HEK293 (cell line): Measurements from ENCODE around the gene CRY1.

Source experiments
- EGR2 ChIP-seq: fragments of 450-650 bp; formaldehyde crosslinking; IDR thresholded peaks from 2 replicates; pipeline ENCODE4 v1.5.1; 2016; ENCODE audit warnings: low read depth, missing biosample characterization, missing genetic modification characterization
- KLF8 ChIP-seq: fragments of 450-650 bp; formaldehyde crosslinking; IDR thresholded peaks from 2 replicates; pipeline ENCODE4 v1.5.1; 2016; ENCODE audit warnings: missing biosample characterization, missing genetic modification characterization
- PRDM2 ChIP-seq: fragments of 450-650 bp; formaldehyde crosslinking; IDR thresholded peaks from 2 replicates; pipeline ENCODE4 v1.5.1; 2016; ENCODE audit warnings: missing biosample characterization, missing genetic modification characterization, borderline replicate concordance
- PRDM4 ChIP-seq: fragments of 450-650 bp; formaldehyde crosslinking; IDR thresholded peaks from 2 replicates; pipeline ENCODE4 v1.5.1; 2017; ENCODE audit warnings: missing biosample characterization, missing genetic modification characterization
- SP7 ChIP-seq: fragments of 450-650 bp; formaldehyde crosslinking; IDR thresholded peaks from 2 replicates; pipeline ENCODE4 v1.5.1; 2016; ENCODE audit warnings: missing biosample characterization, missing genetic modification characterization
- ZNF19 ChIP-seq: fragments of 450-650 bp; formaldehyde crosslinking; IDR thresholded peaks from 2 replicates; pipeline ENCODE4; 2016; ENCODE audit warnings: missing biosample characterization, missing genetic modification characterization, low read depth
- ZNF266 ChIP-seq: fragments of 450-650 bp; formaldehyde crosslinking; IDR thresholded peaks from 2 replicates; pipeline ENCODE4 v1.5.1; 2016; ENCODE audit warnings: missing biosample characterization, missing genetic modification characterization, low read depth
- ZNF280D ChIP-seq: fragments of 450-650 bp; formaldehyde crosslinking; IDR thresholded peaks from 2 replicates; pipeline ENCODE4 v1.5.1; 2016; ENCODE audit warnings: missing biosample characterization, missing genetic modification characterization
- ZNF501 ChIP-seq: fragments of 450-650 bp; formaldehyde crosslinking; IDR thresholded peaks from 2 replicates; pipeline ENCODE4 v1.5.1; 2016; ENCODE audit warnings: missing biosample characterization, missing genetic modification characterization
- ZNF549 ChIP-seq: fragments of 450-650 bp; IDR thresholded peaks from 2 replicates; pipeline ENCODE4 v1.5.1; 2018; ENCODE audit warnings: missing biosample characterization, missing genetic modification characterization, mild to moderate bottlenecking, inconsistent platforms, moderate library complexity
- ZNF571 ChIP-seq: fragments of 450-650 bp; formaldehyde crosslinking; IDR thresholded peaks from 2 replicates; pipeline ENCODE4 v1.5.0; 2017; ENCODE audit warnings: missing biosample characterization, missing genetic modification characterization
- ZNF600 ChIP-seq: fragments of 450-650 bp; formaldehyde crosslinking; IDR thresholded peaks from 2 replicates; pipeline ENCODE4 v1.5.1; 2016; ENCODE audit warnings: missing biosample characterization, missing genetic modification characterization
- ZNF610 ChIP-seq: fragments of 450-650 bp; formaldehyde crosslinking; IDR thresholded peaks from 2 replicates; pipeline ENCODE4 v1.5.1; 2016; ENCODE audit warnings: missing biosample characterization, missing genetic modification characterization, borderline replicate concordance
- ZNF660 ChIP-seq: fragments of 450-650 bp; IDR thresholded peaks from 2 replicates; pipeline ENCODE4 v1.5.1; 2018; ENCODE audit warnings: missing biosample characterization, mild to moderate bottlenecking, missing genetic modification characterization
- ZNF777 ChIP-seq: fragments of 450-650 bp; formaldehyde crosslinking; IDR thresholded peaks from 2 replicates; pipeline ENCODE4 v1.5.1; 2017; ENCODE audit warnings: missing biosample characterization, missing genetic modification characterization, borderline replicate concordance
- TF ChIP-seq, protein P1 (sequence below): fragments of 450-650 bp; formaldehyde crosslinking; IDR thresholded peaks from 2 replicates; pipeline ENCODE4 v1.5.1; 2016; ENCODE audit warnings: missing biosample characterization, missing genetic modification characterization, borderline replicate concordance
- TF ChIP-seq, protein P2 (sequence below): fragments of 450-650 bp; formaldehyde crosslinking; IDR thresholded peaks from 2 replicates; pipeline ENCODE4 v1.5.1; 2016; ENCODE audit warnings: missing biosample characterization, missing genetic modification characterization
- TF ChIP-seq, protein P3 (sequence below): fragments of 450-650 bp; formaldehyde crosslinking; IDR thresholded peaks from 2 replicates; pipeline ENCODE4 v1.5.1; 2017; ENCODE audit warnings: missing biosample characterization, missing genetic modification characterization

Gene CRY1

GRCh38 chr12:107091989-107092641 is 1.2 kb downstream of the CRY1 start (continued):
- TF ChIP-seq ZNF266 (tag by site-specific recombination), result no peak
- TF ChIP-seq KLF8 (tag by site-specific recombination), result no peak
- no peak for TF ChIP-seq PRDM2 (tag by site-specific recombination)
- no peak for TF ChIP-seq ZNF501
- peak; percentile 14; the same call in 1 of the 2 replicates for TF ChIP-seq SP7
- TF ChIP-seq, protein P1, sequence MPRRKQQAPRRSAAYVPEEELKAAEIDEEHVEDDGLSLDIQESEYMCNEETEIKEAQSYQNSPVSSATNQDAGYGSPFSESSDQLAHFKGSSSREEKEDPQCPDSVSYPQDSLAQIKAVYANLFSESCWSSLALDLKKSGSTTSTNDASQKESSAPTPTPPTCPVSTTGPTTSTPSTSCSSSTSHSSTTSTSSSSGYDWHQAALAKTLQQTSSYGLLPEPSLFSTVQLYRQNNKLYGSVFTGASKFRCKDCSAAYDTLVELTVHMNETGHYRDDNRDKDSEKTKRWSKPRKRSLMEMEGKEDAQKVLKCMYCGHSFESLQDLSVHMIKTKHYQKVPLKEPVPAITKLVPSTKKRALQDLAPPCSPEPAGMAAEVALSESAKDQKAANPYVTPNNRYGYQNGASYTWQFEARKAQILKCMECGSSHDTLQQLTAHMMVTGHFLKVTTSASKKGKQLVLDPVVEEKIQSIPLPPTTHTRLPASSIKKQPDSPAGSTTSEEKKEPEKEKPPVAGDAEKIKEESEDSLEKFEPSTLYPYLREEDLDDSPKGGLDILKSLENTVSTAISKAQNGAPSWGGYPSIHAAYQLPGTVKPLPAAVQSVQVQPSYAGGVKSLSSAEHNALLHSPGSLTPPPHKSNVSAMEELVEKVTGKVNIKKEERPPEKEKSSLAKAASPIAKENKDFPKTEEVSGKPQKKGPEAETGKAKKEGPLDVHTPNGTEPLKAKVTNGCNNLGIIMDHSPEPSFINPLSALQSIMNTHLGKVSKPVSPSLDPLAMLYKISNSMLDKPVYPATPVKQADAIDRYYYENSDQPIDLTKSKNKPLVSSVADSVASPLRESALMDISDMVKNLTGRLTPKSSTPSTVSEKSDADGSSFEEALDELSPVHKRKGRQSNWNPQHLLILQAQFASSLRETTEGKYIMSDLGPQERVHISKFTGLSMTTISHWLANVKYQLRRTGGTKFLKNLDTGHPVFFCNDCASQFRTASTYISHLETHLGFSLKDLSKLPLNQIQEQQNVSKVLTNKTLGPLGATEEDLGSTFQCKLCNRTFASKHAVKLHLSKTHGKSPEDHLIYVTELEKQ (tag by site-specific recombination), result no peak
- TF ChIP-seq EGR2, result no peak
- no peak for TF ChIP-seq PRDM4 (tag by site-specific recombination)
- TF ChIP-seq ZNF571, result no peak
- TF ChIP-seq ZNF600 (tag by site-specific recombination), result peak; percentile 53; the same call in 1 of the 2 replicates
- TF ChIP-seq ZNF610 (tag by site-specific recombination), result no peak
- peak; percentile 89 for TF ChIP-seq ZNF660
- no peak for TF ChIP-seq ZNF19
- TF ChIP-seq ZNF280D (tag by site-specific recombination), result no peak
- TF ChIP-seq, protein P2, sequence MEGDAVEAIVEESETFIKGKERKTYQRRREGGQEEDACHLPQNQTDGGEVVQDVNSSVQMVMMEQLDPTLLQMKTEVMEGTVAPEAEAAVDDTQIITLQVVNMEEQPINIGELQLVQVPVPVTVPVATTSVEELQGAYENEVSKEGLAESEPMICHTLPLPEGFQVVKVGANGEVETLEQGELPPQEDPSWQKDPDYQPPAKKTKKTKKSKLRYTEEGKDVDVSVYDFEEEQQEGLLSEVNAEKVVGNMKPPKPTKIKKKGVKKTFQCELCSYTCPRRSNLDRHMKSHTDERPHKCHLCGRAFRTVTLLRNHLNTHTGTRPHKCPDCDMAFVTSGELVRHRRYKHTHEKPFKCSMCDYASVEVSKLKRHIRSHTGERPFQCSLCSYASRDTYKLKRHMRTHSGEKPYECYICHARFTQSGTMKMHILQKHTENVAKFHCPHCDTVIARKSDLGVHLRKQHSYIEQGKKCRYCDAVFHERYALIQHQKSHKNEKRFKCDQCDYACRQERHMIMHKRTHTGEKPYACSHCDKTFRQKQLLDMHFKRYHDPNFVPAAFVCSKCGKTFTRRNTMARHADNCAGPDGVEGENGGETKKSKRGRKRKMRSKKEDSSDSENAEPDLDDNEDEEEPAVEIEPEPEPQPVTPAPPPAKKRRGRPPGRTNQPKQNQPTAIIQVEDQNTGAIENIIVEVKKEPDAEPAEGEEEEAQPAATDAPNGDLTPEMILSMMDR (tag by site-specific recombination), result peak; percentile 80
- TF ChIP-seq ZNF549, result no peak
- no peak for TF ChIP-seq ZNF777 (tag by site-specific recombination)
- TF ChIP-seq, protein P3, sequence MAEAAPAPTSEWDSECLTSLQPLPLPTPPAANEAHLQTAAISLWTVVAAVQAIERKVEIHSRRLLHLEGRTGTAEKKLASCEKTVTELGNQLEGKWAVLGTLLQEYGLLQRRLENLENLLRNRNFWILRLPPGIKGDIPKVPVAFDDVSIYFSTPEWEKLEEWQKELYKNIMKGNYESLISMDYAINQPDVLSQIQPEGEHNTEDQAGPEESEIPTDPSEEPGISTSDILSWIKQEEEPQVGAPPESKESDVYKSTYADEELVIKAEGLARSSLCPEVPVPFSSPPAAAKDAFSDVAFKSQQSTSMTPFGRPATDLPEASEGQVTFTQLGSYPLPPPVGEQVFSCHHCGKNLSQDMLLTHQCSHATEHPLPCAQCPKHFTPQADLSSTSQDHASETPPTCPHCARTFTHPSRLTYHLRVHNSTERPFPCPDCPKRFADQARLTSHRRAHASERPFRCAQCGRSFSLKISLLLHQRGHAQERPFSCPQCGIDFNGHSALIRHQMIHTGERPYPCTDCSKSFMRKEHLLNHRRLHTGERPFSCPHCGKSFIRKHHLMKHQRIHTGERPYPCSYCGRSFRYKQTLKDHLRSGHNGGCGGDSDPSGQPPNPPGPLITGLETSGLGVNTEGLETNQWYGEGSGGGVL (tag by site-specific recombination), result no peak
